Endothelial cell of umbilical vein (primary cell): ENCODE results near the gene ERBB4. TPM values are rescaled to one million over a fixed set of nuclear protein-coding genes. Genes with fewer than 3 reads are reported as not detected.

Experiments
- BruUV-seq: library from RNA; stranded (reverse); fragments of 400-500 nt; replicated peaks from 2 replicates; lab custom pipeline; 2021; lab: Mats Ljungman, UMichigan
- CTCF ChIA-PET: fragments of 300-600, 350-600 bp; sonication (Branson Sonifier 250); formaldehyde crosslinking; loops from one replicate; lab custom pipeline; 2021; ENCODE audit warnings: antibody characterized with exemption, inconsistent platforms; lab: Charles Lee
- POLR2A ChIA-PET: fragments of 300-600, 350-600 bp; sonication (Branson Sonifier 250); formaldehyde crosslinking; loops from one replicate; lab custom pipeline; 2021; ENCODE audit warnings: antibody characterized with exemption, inconsistent platforms; lab: Charles Lee
- DNase-seq: peaks from one replicate; pipeline ENCODE4 v3.0.0-alpha.2; 2011; ENCODE audit warnings: low read depth, low spot score
- FAIRE-seq: peaks from 2 replicates; lab custom pipeline; 2011; peaks lifted over from hg19 to GRCh38; lab: Jason Lieb, UNC
- H2AFZ ChIP-seq: 2 replicates; pipeline ENCODE4 v1.6.0; 2012; ENCODE audit warnings: low read depth, low read length, control low read depth, inconsistent platforms
- H3K27ac ChIP-seq: 2 replicates; pipeline ENCODE4 v1.5.1; 2011; ENCODE audit warnings: low read depth, mild to moderate bottlenecking, control low read depth, low read length, moderate library complexity; ENCODE audit not compliant: insufficient read depth
- H3K27me3 ChIP-seq, 2 experiments: 2 replicates each; pipeline versions ENCODE4 v1.6.0 to v1.6.1; 2011; ENCODE audit warnings: low read length in 2 of 2, mixed read lengths in 1 of 2; ENCODE audit not compliant: control insufficient read depth in 2 of 2, insufficient read depth in 2 of 2
- H3K36me3 ChIP-seq, 2 experiments: 2 replicates in 1 of 2; 3 replicates in 1 of 2; pipeline ENCODE4 v1.5.1; 2011; ENCODE audit warnings: low read length in 2 of 2, mild to moderate bottlenecking in 1 of 2, moderate library complexity in 1 of 2; ENCODE audit not compliant: control insufficient read depth in 2 of 2, insufficient read depth in 2 of 2; ENCODE audit errors: extremely low read depth in 1 of 2
- H3K4me1 ChIP-seq: 3 replicates; pipeline ENCODE4 v1.5.1; 2011; ENCODE audit warnings: mild to moderate bottlenecking, low read length; ENCODE audit not compliant: control insufficient read depth, insufficient read depth; ENCODE audit errors: extremely low read depth
- H3K4me2 ChIP-seq: 2 replicates; pipeline ENCODE4 v1.6.1; 2011; ENCODE audit warnings: low read length, control low read depth, mixed read lengths; ENCODE audit not compliant: insufficient read depth
- H3K4me3 ChIP-seq, 3 experiments: fragments of 200-600 bp in 1 of 3; sonication (generic), shearing (Covaris generic) in 1 of 3; replicated peaks in 1 of 3; 2 replicates each; pipeline ENCODE4 v1.5.1; 2011 to 2016; ENCODE audit warnings: control low read depth in 3 of 3, low read length in 3 of 3, mild to moderate bottlenecking in 2 of 3, inconsistent platforms in 1 of 3, low read depth in 1 of 3, moderate library complexity in 1 of 3; ENCODE audit not compliant: insufficient read depth in 1 of 3
- H3K79me2 ChIP-seq: 2 replicates; pipeline ENCODE4 v1.6.0; 2012; ENCODE audit warnings: low read length, inconsistent platforms; ENCODE audit not compliant: control insufficient read depth, insufficient read depth
- H3K9ac ChIP-seq: replicated peaks from 2 replicates; pipeline ENCODE3; 2011; ENCODE audit warnings: low read length, control low read depth; ENCODE audit not compliant: insufficient read depth; ENCODE audit errors: extremely low read depth
- H3K9me1 ChIP-seq: replicated peaks from 3 replicates; pipeline ENCODE4 v1.6.0; 2011; ENCODE audit warnings: mild to moderate bottlenecking, low read length; ENCODE audit not compliant: control insufficient read depth, insufficient read depth; ENCODE audit errors: extremely low read depth
- H3K9me3 ChIP-seq: replicated peaks from 2 replicates; pipeline ENCODE4 v1.5.1; 2012; ENCODE audit warnings: low read length, inconsistent platforms; ENCODE audit not compliant: control insufficient read depth, insufficient read depth
- H4K20me1 ChIP-seq: replicated peaks from 2 replicates; pipeline ENCODE3; 2011; ENCODE audit warnings: mild to moderate bottlenecking, low read length; ENCODE audit not compliant: control insufficient read depth, insufficient read depth; ENCODE audit errors: extremely low read depth
- FOS ChIP-seq: IDR thresholded peaks from 2 replicates; pipeline ENCODE4 v1.6.1; 2011; ENCODE audit warnings: mild to moderate bottlenecking, low read length, moderate library complexity, borderline replicate concordance; ENCODE audit not compliant: insufficient read depth
- JUN ChIP-seq: IDR thresholded peaks from 2 replicates; pipeline ENCODE4 v1.6.1; 2011; ENCODE audit warnings: borderline replicate concordance, low read depth; ENCODE audit not compliant: insufficient read length, insufficient read depth
- POLR2A ChIP-seq: IDR thresholded peaks from 2 replicates; pipeline ENCODE4 v1.6.1; 2012; ENCODE audit warnings: low read depth, mild to moderate bottlenecking, control low read depth, low read length
- POLR2AphosphoS5 ChIP-seq: IDR thresholded peaks from 2 replicates; pipeline ENCODE4 v1.6.1; 2012; ENCODE audit warnings: low read depth, mild to moderate bottlenecking, control low read depth, low read length, moderate library complexity; ENCODE audit not compliant: insufficient read depth
- dilution Hi-C: fragments of 300-500 bp; cut with MboI; formaldehyde crosslinking; loops from one replicate; pipeline ENCODE4 v1.15.0; 2019; ENCODE audit warnings: low sequenced_read_pairs; ENCODE audit not compliant: extremely low pct_ligation_motif_present
- intact Hi-C: fragments of 100-400 bp; cut with micrococcal nuclease; formaldehyde crosslinking; loops from one replicate; pipeline ENCODE4 v1.10.0; 2022
- polyA plus RNA-seq, 4 experiments: library from polyadenylated mRNA; depleted of rRNA in 3 of 4; stranded (reverse) in 3 of 4; unstranded in 1 of 4; fragments of >200 nt; gene quantifications; 2 replicates each; pipeline versions ENCODE4 v1.2.1 to v1.2.3, GENCODE V29; 2011 to 2012; ENCODE audit warnings: missing spikeins in 1 of 4
- total RNA-seq: library from RNA; stranded (reverse); gene quantifications from 2 replicates; pipeline ENCODE4 v1.2.3, GENCODE V29; 2021

Gene ERBB4
- total and polyA plus RNA-seq, 2 donors (not counting 3 experiments of a cell fraction or from before 2014, with no cell fraction given): 0.01 to 0.27 TPM

DNA sequence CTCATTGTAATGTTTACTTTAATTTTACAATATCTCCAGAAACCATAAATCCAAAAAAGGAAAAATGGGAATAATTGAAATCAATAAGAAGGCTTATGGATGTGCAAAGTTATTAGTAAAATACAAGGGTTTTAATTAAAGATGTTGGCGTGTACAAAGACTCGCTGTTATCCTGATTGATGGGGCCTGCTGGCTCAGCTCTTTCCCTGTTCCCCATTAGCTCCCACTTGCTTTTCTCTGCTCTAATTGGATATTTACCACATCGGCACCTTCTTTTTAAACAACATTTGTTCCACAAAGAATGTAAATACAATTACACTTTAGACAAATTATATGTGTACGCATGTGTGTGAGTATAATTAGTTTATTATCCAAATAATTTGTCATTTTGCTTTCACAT is 796.6 kb downstream of the ERBB4 start:
- Histone ChIP-seq H3K9me1 (no peaks in the 10 kb centered on the region), H3K9ac (no peak overlapping the region), H4K20me1 (no peaks in the 10 kb centered on the region), H3K79me2 (no peaks in the 10 kb centered on the region), H3K4me2 (no peak overlapping the region), H3K27me3 (no peaks in the 10 kb centered on the region), H3K36me3 (no peaks in the 10 kb centered on the region), H3K4me3 (no peak overlapping the region), H2AFZ (no peak overlapping the region), H3K4me1 (peaks cover 4% of the 10 kb centered on the region), H3K27ac (no peak overlapping the region), H3K9me3 (no peaks in the 10 kb centered on the region)
- ChIA-PET CTCF (interaction anchor here (0.6 to 1.3 kb wide), 5 partner anchors 9 to 508 kb away, joined by 3 to 4 read pairs (median 4); no protein-coding TSS in a partner anchor), POLR2A (no interaction called here)
- intact Hi-C loops (loop anchor here (10.0 kb wide), 1 partner anchor 263 kb away; no protein-coding TSS in a partner anchor), dilution Hi-C loops (no loop called here)
- TF ChIP-seq POLR2A: no peak
- no TSS peak for BruUV-seq
- DNase-seq (no peak), FAIRE-seq (no peak)

DNA sequence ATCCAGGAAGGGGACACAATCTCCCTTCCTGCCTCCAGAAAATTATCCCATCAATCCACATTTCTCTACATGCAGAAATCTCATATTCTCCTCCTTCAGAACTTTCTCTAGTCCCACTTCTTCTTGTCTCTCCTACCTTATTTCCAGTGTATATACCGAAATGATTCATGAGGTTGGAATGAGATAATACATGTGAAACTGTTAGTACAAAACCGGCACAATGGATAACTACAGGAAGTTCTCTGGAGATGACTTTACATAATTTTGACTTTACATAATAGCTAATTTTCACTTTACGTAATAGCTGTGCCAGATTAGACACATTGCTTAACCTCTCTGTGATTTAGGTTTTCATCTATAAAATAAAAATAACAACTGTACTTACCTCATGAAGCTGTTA is 801.3 kb downstream of the ERBB4 start:
- H3K9ac ChIP-seq: no peak overlapping the region
- TF ChIP-seq JUN (peak; percentile 51), POLR2AphosphoS5 (no peak), FOS (peak; percentile 55)
- no peaks in the 10 kb centered on the region for H3K9me3 ChIP-seq
- H3K27ac ChIP-seq: no peak overlapping the region
- POLR2A ChIA-PET: no interaction called here
- no peaks in the 10 kb centered on the region for H3K79me2 ChIP-seq
- no peaks in the 10 kb centered on the region for H3K27me3 ChIP-seq
- intact Hi-C loops: no loop called here
- DNase-seq: peak; percentile 34
- H3K36me3 ChIP-seq: no peaks in the 10 kb centered on the region
- BruUV-seq: no TSS peak
- H2AFZ ChIP-seq: peak overlapping the region; percentile 68
- dilution Hi-C loops: no loop called here
- peaks cover 5% of the 10 kb centered on the region for H3K4me1 ChIP-seq
- peak overlapping the region; percentile 11 for H3K4me2 ChIP-seq
- CTCF ChIA-PET: interaction anchor here (0.8 to 0.9 kb wide), 2 partner anchors 11 to 490 kb away, joined by 3 to 4 read pairs; no protein-coding TSS in a partner anchor
- H3K4me3 ChIP-seq: no peak overlapping the region
- no peaks in the 10 kb centered on the region for H3K9me1 ChIP-seq
- peak; percentile 44 for FAIRE-seq
- H4K20me1 ChIP-seq: no peaks in the 10 kb centered on the region
